AG09319 (cell line): ENCODE results near the gene MBNL2.

ENCODE experiments used
- DNase-seq: peaks from one replicate; pipeline ENCODE4 v3.0.0-alpha.2; 2010; ENCODE audit warnings: low read depth; ENCODE audit errors: extremely low read depth
- TF ChIP-seq, protein P1 (sequence below): IDR thresholded peaks from 2 replicates; pipeline ENCODE4 v1.5.1; 2011; ENCODE audit warnings: low read depth, mild to moderate bottlenecking, inconsistent platforms, low read length, moderate library complexity

Gene MBNL2

DNA sequence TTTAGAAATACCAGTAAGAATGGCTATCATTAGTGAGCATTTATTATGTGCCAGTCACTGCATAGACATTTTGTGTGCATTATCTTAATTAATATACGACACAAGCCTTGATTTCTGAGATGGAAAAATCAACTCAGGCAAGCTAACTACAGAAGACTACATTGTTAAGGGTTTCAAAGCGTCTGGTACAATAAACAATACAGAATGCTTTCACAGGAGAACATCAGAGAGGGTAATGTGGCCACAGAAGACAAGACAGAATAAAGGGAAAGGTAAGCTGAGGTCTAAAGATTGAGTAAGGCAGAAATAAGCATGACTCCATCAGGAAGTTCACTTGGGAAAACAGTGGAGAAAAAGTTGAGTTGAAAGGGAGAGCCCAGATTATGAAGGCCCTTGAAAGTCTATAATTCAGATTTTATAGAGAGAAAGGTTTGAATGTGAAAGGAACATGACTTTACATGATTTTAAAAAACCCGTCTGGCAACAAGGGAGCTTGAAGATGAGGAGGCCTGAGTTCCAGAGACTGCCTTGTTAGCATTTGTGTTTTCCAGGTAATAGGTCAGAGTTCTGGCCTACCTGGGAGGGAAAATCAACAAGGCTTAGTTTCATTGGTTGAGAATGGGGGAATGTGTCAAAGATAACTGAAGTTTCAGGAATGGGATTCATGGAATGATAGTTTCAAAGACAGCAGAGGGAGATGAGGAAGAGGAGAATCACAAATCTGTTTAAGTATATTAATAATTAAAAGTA is 1.8 kb upstream of the MBNL2 start:
- TF ChIP-seq, protein P1, sequence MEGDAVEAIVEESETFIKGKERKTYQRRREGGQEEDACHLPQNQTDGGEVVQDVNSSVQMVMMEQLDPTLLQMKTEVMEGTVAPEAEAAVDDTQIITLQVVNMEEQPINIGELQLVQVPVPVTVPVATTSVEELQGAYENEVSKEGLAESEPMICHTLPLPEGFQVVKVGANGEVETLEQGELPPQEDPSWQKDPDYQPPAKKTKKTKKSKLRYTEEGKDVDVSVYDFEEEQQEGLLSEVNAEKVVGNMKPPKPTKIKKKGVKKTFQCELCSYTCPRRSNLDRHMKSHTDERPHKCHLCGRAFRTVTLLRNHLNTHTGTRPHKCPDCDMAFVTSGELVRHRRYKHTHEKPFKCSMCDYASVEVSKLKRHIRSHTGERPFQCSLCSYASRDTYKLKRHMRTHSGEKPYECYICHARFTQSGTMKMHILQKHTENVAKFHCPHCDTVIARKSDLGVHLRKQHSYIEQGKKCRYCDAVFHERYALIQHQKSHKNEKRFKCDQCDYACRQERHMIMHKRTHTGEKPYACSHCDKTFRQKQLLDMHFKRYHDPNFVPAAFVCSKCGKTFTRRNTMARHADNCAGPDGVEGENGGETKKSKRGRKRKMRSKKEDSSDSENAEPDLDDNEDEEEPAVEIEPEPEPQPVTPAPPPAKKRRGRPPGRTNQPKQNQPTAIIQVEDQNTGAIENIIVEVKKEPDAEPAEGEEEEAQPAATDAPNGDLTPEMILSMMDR: no peak
- no peak for DNase-seq

DNA sequence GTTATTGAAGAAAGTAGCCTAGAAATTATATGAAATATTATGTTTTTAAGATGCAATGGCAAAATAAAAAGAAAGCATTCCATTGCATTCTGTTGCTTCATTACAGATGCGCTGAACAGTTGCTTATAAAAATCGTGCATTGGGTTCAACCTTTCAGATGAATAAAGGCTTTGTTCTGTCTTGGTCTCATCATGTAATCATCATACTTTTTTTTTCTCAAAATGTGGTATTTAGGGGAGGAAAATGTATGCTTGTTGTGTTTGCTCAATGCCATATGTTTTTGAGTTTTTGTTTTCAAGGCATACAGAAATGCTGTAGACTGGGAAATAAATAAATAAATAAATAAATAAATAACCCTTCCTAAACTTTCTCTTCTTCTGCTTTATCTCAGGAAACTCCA is 1.1 kb upstream of the MBNL2 start:
- no peak for DNase-seq
- TF ChIP-seq, protein P1: no peak

GRCh38 chr13:97221466-97221865 is 667 bp upstream of the MBNL2 start:
- no peak for DNase-seq
- TF ChIP-seq, protein P1: no peak

DNA sequence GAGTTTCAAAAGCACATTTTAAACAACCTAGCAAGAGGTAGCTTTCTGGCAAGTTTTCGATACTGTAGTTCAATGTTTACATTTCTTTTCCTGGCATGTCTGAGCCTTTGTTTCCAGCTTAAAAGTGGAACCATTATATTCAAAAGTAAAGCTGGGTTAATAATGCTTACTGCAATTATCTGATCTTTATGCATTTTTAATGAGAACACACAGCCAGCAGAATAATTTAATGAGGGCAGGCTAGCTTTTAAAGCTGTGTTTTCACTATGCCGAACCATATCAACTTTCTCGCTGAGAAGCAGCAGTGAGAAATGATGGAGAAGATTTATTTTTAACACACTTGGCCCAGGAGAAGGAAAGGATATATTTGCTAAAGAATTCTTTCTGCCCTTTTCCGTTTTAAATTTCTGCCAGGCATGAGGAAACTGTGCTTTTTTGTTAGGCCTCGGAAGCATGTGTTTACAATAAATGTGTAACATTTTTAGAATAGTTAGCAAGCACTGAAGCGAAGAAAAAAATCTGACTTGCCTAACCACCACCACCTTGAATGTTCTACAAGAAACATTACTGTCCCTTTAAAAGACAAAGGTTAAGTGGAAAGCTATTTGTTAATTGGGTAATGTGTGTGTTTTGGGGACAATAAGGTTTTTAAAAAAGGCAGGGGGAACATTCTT is 1.0 kb downstream of the MBNL2 start:
- TF ChIP-seq, protein P1: no peak
- no peak for DNase-seq

DNA sequence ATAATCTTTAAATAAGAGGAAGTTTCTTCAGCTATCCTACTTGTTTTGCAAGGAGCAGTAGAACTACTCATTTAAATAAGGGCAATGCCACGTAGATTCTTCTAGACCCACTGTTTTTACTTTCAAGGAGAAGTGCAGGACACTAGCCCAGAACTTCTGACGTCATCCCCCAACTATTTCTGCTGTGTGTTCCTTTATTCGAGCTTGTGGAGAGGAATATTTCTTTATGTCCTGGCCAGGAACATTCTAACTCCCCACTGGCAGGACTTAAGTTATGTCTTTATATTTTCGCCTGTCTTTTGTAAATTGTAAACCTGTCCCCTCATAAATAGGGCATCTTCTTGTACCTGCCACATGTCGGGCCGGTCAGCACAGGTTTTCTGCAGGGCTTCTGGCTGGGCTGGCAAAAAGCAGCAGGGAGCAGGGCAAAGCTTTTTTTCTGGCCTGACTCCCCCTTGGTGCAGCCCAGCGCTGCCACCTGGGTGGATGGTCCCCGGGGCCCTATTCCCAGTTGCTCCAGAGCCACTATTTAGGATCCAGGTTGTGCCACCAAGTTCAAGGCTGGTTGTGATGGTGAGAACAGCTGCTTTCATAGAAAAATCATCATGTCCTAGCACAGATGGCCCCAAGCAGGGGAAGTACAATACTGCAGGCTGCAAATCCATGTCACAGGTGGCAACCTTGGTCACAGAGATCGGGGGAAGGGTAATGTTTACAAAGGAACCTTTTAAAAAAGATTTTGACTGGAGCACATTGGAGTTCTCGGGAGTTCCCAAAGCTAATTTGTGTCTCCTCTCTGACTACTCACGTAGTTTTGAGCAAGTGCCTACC is 1.8 kb downstream of the MBNL2 start:
- DNase-seq: peak; percentile 75
- TF ChIP-seq, protein P1: no peak; the same call in 1 of the 2 replicates

- DNase-seq: no peak
These were observed 2.6 kb downstream of the MBNL2 start for GRCh38 chr13:97224544-97225300.

More at GRCh38 chr13:97224544-97225300, 2.6 kb downstream of the MBNL2 start:
- TF ChIP-seq, protein P1: no peak
